NCI-H82 treated with DMSO at 0.1 percent for 48 hours (cell line): ENCODE results near the gene PIPOX.

Experiments
- DNase-seq: peaks from one replicate; lab custom pipeline; 2025; ENCODE audit not compliant: unreplicated experiment; lab: John Stamatoyannopoulos, UW

Gene PIPOX

GRCh38 chr17:29094101-29094708 is 51.3 kb downstream of the PIPOX start:
- no peak for DNase-seq

- no peak for DNase-seq
Measured at GRCh38 chr17:29095439-29095838, 52.5 kb downstream of the PIPOX start.

DNA sequence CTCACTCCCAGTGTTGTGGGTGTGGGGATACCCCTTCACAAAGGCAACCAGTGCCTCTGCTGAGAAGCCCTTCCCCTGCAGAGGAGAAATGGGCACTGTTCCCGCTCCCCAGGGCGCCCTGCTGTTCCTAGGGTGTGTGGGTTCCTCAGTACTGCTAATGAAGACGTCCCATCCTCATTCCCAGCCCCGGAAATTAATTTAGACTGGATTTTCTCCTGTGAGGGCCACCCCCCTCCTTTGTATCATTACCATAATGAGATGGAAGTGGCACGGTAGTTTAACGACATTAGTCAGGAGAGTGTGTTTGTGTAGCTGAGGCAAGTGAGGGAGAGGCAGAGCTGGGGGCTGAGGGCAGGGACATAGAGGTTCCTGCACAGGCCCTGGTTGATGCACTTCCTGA is 53.2 kb downstream of the PIPOX start:
- DNase-seq, result peak; percentile 47

DNA sequence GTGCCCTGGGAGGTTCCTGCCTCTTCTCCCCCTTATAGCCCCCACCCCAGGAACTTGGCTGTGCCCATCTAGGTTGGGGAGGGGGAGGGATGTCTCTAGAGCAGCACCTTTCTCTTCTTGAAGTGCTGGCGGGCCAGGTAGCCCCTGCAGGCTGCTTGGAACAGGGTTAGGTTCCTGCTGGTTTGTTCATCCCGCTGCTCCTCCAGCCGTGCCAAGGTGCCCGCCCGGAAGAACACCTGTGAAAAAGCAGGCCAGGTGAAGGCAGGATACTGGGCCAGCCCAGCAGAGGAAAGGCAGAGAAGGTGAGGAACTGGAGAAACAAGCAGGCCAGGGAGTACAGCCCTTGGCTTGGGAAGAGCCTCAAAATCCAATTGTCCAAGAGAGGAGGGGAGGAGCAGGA is 56.6 kb downstream of the PIPOX start:
- DNase-seq, result no peak

DNA sequence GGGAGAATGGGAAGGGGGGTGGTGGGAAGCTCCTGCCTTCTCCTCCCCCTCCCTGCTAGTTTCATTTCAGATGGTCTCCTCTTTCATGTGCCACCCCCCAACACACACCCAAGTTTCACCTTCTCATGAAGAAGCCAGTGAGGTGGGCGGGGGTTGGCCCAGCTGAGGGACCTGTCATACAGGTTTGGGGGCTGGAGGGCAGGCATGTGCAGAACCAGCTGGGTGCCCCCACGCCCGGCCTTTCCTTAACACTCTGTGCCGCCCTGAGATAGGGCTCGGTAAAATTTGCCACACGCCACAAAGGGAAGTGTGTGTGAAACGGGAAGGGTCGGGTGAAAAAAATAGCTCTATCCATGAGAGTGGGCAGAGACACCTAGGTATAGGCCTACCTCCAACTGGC is 57.4 kb downstream of the PIPOX start:
- no peak for DNase-seq

- no peak for DNase-seq
Measured at GRCh38 chr17:29102046-29102445, 59.1 kb downstream of the PIPOX start.

DNA sequence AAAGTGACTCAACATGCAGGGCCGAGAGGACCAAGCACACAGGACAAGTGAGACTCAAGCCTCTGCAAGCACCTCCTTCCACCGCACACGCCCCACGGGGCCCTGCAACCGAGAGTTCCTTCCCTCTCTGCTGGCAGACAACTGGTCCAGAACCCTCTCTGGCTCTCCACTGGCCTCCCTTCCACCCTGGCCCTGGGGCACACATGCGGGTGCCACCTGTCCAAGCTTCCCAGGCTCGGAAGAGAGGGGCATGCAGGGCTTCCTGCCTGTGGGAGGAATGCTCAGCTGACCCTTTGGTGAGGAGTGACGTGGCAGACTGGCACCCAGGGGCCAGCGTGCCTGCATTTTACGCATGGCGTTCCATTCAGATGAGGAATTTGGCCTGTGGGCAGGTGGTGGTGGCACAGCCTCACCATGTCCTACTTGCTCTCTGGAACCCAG is 59.8 kb downstream of the PIPOX start:
- DNase-seq, result no peak

- DNase-seq, result no peak
Measured at GRCh38 chr17:29103341-29103740, 60.4 kb downstream of the PIPOX start.
